ENCODE measurements around the gene RCN2.

Gene RCN2

GRCh38 chr15:76978522-76979330, 47.2 kb downstream of the RCN2 start:
- TF ChIP-seq EZH2 (IDR thresholded peaks at IDR 0.05; ENCODE audit: borderline replicate concordance, low read depth, low read length, severe bottlenecking) (no peak), CTCF (IDR thresholded peaks at IDR 0.05; ENCODE audit: borderline replicate concordance, extremely low read depth, low read length, poor library complexity, severe bottlenecking) (no peak)
- Histone ChIP-seq H3K4me3 (ENCODE audit: low read depth in 1 of 2, low read length in 2 of 2) (no peak overlapping the region), H3K27ac (ENCODE audit: low read length) (no peak overlapping the region), H3K4me1 (ENCODE audit: insufficient read depth, low read length) (no peaks in the 10 kb centered on the region), H3K9me3 (ENCODE audit: insufficient read depth, low read length, severe bottlenecking) (no peaks in the 10 kb centered on the region), H2AFZ (ENCODE audit: low read depth, low read length) (no peak overlapping the region), H4K20me1 (ENCODE audit: insufficient read depth, low read length) (no peaks in the 10 kb centered on the region), H3K4me2 (ENCODE audit: insufficient read depth, low read length) (no peak overlapping the region), H3K27me3 (ENCODE audit: insufficient read depth, low read length, poor library complexity) (peaks cover 1% of the 10 kb centered on the region), H3K9ac (ENCODE audit: low read depth, low read length) (no peak overlapping the region), H3K79me2 (ENCODE audit: insufficient read depth, low read length) (no peaks in the 10 kb centered on the region), H3K36me3 (ENCODE audit: insufficient read depth, low read length) (no peaks in the 10 kb centered on the region)
- ATAC-seq (ENCODE audit: insufficient read depth, low read depth) (no peak), DNase-seq (no peak)

- Histone ChIP-seq H3K36me3 (ENCODE audit: insufficient read depth, low read length) (no peaks in the 10 kb centered on the region), H3K4me2 (ENCODE audit: insufficient read depth, low read length) (no peak overlapping the region), H2AFZ (ENCODE audit: low read depth, low read length) (no peak overlapping the region), H4K20me1 (ENCODE audit: insufficient read depth, low read length) (no peaks in the 10 kb centered on the region), H3K27ac (ENCODE audit: low read length) (no peak overlapping the region), H3K9ac (ENCODE audit: low read depth, low read length) (no peak overlapping the region), H3K4me3 (ENCODE audit: low read depth in 1 of 2, low read length in 2 of 2) (no peak overlapping the region), H3K27me3 (ENCODE audit: insufficient read depth, low read length, poor library complexity) (no peaks in the 10 kb centered on the region), H3K79me2 (ENCODE audit: insufficient read depth, low read length) (no peaks in the 10 kb centered on the region), H3K4me1 (ENCODE audit: insufficient read depth, low read length) (no peaks in the 10 kb centered on the region), H3K9me3 (ENCODE audit: insufficient read depth, low read length, severe bottlenecking) (no peaks in the 10 kb centered on the region)
- no peak for DNase-seq
- TF ChIP-seq CTCF (IDR thresholded peaks at IDR 0.05; ENCODE audit: borderline replicate concordance, extremely low read depth, low read length, poor library complexity, severe bottlenecking) (no peak), EZH2 (IDR thresholded peaks at IDR 0.05; ENCODE audit: borderline replicate concordance, low read depth, low read length, severe bottlenecking) (no peak)
- no peak for ATAC-seq (ENCODE audit: insufficient read depth, low read depth)
Observed at GRCh38 chr15:76979331-76979925, 47.9 kb downstream of the RCN2 start.

GRCh38 chr15:76979996-76980520, 48.5 kb downstream of the RCN2 start:
- H3K4me3 ChIP-seq (ENCODE audit: low read depth in 1 of 2, low read length in 2 of 2) = no peak overlapping the region
- no peaks in the 10 kb centered on the region for H3K4me1 ChIP-seq (ENCODE audit: insufficient read depth, low read length)
- H3K27ac ChIP-seq (ENCODE audit: low read length) = no peak overlapping the region
- no peaks in the 10 kb centered on the region for H3K79me2 ChIP-seq (ENCODE audit: insufficient read depth, low read length)
- H2AFZ ChIP-seq (ENCODE audit: low read depth, low read length) = no peak overlapping the region
- H3K9me3 ChIP-seq (ENCODE audit: insufficient read depth, low read length, severe bottlenecking) = no peaks in the 10 kb centered on the region
- H3K36me3 ChIP-seq (ENCODE audit: insufficient read depth, low read length) = no peaks in the 10 kb centered on the region
- no peaks in the 10 kb centered on the region for H3K27me3 ChIP-seq (ENCODE audit: insufficient read depth, low read length, poor library complexity)
- TF ChIP-seq CTCF (IDR thresholded peaks at IDR 0.05; ENCODE audit: borderline replicate concordance, extremely low read depth, low read length, poor library complexity, severe bottlenecking) = no peak
- TF ChIP-seq EZH2 (IDR thresholded peaks at IDR 0.05; ENCODE audit: borderline replicate concordance, low read depth, low read length, severe bottlenecking) = no peak
- ATAC-seq (ENCODE audit: insufficient read depth, low read depth) (no peak), DNase-seq (no peak)
- no peak overlapping the region for H3K4me2 ChIP-seq (ENCODE audit: insufficient read depth, low read length)
- H4K20me1 ChIP-seq (ENCODE audit: insufficient read depth, low read length) = no peaks in the 10 kb centered on the region
- H3K9ac ChIP-seq (ENCODE audit: low read depth, low read length) = no peak overlapping the region
